OCI-LY1 (cell line): Measurements from ENCODE around the gene KIF22.
"Not testable (repeated sequence)": the region's sequence is repeated elsewhere in the genome, so short reads cannot be mapped to it uniquely, and the experiment has no call there.

Source experiments
- H2AFZ ChIP-seq: fragments of 200-600 bp; sonication (generic), shearing (Covaris generic); 2 replicates; pipeline ENCODE4 v1.6.0; 2014; ENCODE audit warnings: antibody characterized with exemption, mild to moderate bottlenecking, low read length
- H3F3A ChIP-seq: fragments of 200-600 bp; sonication (generic), shearing (Covaris generic); 2 replicates; pipeline ENCODE4 v1.6.0; 2014; ENCODE audit warnings: mild to moderate bottlenecking, antibody characterized with exemption, low read length, moderate library complexity; ENCODE audit not compliant: insufficient read depth
- H3K27ac ChIP-seq: fragments of 200-600 bp; sonication (generic); 2 replicates; pipeline ENCODE4 v1.5.1; 2014; ENCODE audit warnings: low read length, mixed run types, mild to moderate bottlenecking, low read depth; ENCODE audit not compliant: poor library complexity, severe bottlenecking
- H3K27me3 ChIP-seq: fragments of 200-600 bp; sonication (generic); 2 replicates; pipeline ENCODE4 v1.6.0; 2014; ENCODE audit warnings: antibody characterized with exemption, mild to moderate bottlenecking, low read length, moderate library complexity; ENCODE audit not compliant: insufficient read depth
- H3K36me3 ChIP-seq: fragments of 200-600 bp; sonication (generic); 2 replicates; pipeline ENCODE4 v1.6.1; 2014; ENCODE audit warnings: mild to moderate bottlenecking, antibody characterized with exemption, low read length, moderate library complexity, mixed read lengths; ENCODE audit not compliant: insufficient read depth
- H3K4me1 ChIP-seq: fragments of 200-600 bp; sonication (generic); 2 replicates; pipeline ENCODE4 v1.5.1; 2014; ENCODE audit warnings: mild to moderate bottlenecking, low read length, moderate library complexity; ENCODE audit not compliant: insufficient read depth, severe bottlenecking
- H3K4me2 ChIP-seq: fragments of 200-600 bp; sonication (generic), shearing (Covaris generic); 2 replicates; pipeline ENCODE4 v1.6.1; 2014; ENCODE audit warnings: low read length
- H3K4me3 ChIP-seq: fragments of 200-600 bp; sonication (generic); 2 replicates; pipeline ENCODE4 v1.5.1; 2014; ENCODE audit warnings: low read length, low read depth, mild to moderate bottlenecking, mixed read lengths; ENCODE audit not compliant: poor library complexity, severe bottlenecking
- H3K79me2 ChIP-seq: fragments of 200-600 bp; shearing (Covaris generic); 2 replicates; pipeline ENCODE4 v1.6.1; 2016; ENCODE audit warnings: mixed run types, low read length, mixed read lengths; ENCODE audit not compliant: insufficient read depth
- H3K9ac ChIP-seq: fragments of 200-600 bp; sonication (generic), shearing (Covaris generic); 2 replicates; pipeline ENCODE4 v1.6.1; 2014; ENCODE audit warnings: mild to moderate bottlenecking, low read length, mixed read lengths
- H3K9me2 ChIP-seq: fragments of 200-600 bp; sonication (generic), shearing (Covaris generic); 2 replicates; pipeline ENCODE4 v1.6.1; 2014; ENCODE audit warnings: low read depth, mild to moderate bottlenecking, low read length, mixed read lengths
- H3K9me3 ChIP-seq: fragments of 200-600 bp; shearing (Covaris generic); 2 replicates; pipeline ENCODE4 v1.6.1; 2014; ENCODE audit warnings: low read length, mixed read lengths
- H4K20me1 ChIP-seq: fragments of 200-600 bp; sonication (generic), shearing (Covaris generic); 2 replicates; pipeline ENCODE4 v1.6.0; 2016; ENCODE audit warnings: mild to moderate bottlenecking, low read length; ENCODE audit not compliant: insufficient read depth
- EZH2 ChIP-seq: fragments of 200-600 bp; sonication (generic), shearing (Covaris generic); IDR thresholded peaks from 2 replicates; pipeline ENCODE4 v1.8.0; 2017; ENCODE audit warnings: borderline replicate concordance, mixed run types, mild to moderate bottlenecking, antibody characterized with exemption, low read length, moderate library complexity, mixed read lengths
- TF ChIP-seq, protein P1 (sequence below): fragments of 200-600 bp; sonication (generic), shearing (Covaris generic); IDR thresholded peaks from 2 replicates; pipeline ENCODE4 v1.5.1; 2017; ENCODE audit warnings: mild to moderate bottlenecking, antibody characterized with exemption, low read length, moderate library complexity, mixed read lengths

The KIF22 gene

DNA sequence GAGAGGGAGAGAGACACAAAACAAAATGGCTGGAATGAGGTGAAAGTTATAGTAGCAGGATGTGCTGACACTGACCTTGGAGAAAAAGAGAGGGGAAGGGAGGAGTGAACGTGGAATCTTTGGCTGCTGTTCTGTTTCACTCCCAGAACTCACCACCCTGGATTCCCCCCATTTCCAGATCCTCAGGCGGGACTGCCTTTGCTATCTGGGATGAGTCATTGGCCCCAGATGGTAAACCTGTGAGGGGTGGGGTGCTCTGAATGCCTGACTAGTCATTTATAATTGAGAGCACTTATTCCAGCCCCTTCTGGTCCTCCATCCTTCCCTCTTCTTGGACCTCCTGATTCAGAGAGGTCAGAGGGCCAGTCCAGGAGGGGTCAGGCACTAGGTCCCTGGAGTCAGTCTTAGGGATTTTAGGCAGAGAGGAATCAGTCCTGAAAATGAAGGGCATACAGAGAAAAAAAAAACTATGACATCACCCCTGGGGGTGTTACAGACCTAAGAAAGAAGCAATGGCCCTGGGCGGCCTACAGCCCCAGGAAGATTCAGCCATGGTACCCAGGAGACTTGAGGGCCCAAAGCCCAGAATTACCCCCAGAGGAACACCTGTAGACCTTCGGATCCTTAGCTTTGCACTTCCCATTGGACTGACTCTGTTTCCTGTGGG is 14.7 kb upstream of the KIF22 start:
- no peak overlapping the region for H3K4me2 ChIP-seq
- TF ChIP-seq, protein P1, sequence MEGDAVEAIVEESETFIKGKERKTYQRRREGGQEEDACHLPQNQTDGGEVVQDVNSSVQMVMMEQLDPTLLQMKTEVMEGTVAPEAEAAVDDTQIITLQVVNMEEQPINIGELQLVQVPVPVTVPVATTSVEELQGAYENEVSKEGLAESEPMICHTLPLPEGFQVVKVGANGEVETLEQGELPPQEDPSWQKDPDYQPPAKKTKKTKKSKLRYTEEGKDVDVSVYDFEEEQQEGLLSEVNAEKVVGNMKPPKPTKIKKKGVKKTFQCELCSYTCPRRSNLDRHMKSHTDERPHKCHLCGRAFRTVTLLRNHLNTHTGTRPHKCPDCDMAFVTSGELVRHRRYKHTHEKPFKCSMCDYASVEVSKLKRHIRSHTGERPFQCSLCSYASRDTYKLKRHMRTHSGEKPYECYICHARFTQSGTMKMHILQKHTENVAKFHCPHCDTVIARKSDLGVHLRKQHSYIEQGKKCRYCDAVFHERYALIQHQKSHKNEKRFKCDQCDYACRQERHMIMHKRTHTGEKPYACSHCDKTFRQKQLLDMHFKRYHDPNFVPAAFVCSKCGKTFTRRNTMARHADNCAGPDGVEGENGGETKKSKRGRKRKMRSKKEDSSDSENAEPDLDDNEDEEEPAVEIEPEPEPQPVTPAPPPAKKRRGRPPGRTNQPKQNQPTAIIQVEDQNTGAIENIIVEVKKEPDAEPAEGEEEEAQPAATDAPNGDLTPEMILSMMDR: no peak
- no peak for TF ChIP-seq EZH2
- no peaks in the 10 kb centered on the region for H3K9me2 ChIP-seq
- H2AFZ ChIP-seq: no peak overlapping the region
- H3K9me3 ChIP-seq: no peaks in the 10 kb centered on the region
- H4K20me1 ChIP-seq: no peaks in the 10 kb centered on the region
- no peaks in the 10 kb centered on the region for H3K27me3 ChIP-seq
- H3F3A ChIP-seq: no peaks in the 10 kb centered on the region
- no peaks in the 10 kb centered on the region for H3K79me2 ChIP-seq
- H3K4me3 ChIP-seq: no peak overlapping the region
- H3K27ac ChIP-seq: no peak overlapping the region
- no peak overlapping the region for H3K9ac ChIP-seq
- H3K36me3 ChIP-seq: no peaks in the 10 kb centered on the region
- no peaks in the 10 kb centered on the region for H3K4me1 ChIP-seq

DNA sequence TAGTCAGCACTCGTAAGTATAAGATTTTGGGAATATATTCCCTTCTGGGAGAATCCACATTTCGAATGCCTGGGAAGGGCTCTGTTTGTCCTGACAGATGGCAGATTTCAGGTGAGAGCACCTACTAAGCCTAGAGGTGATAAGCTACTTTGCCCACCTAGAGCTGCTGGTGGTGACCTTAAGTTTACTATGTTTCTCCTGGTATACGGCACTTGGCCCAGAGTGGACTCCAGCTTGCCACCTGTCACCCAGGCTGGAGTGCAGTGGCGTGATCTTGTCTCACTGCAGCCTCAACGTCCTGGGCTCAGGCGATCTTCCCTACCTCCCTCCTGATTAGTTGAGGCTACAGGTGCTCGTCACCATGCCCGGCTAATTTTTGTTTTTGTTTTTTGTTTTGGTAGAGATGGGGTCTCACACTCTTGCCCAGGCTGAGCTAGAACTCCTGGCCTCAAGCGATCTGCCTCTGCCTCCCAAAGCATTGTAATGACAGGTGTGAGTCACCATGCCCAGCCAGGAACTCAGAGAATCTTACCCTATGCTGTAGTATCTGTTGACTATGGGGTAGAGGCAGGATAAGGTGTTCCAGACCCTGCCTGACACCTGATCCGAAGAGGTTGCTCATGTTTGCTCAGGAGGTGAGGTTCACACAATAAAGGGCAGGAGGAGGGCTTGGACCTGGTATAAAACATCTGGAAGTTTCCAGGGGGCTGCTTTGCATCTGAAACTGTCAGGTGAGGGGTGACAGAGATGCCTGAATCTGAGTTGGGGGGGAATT is 12.8 kb upstream of the KIF22 start, which contains the start of gene ZG16:
Gene ZG16, plus strand, starts transcription at position 681 of the 775 bp plus-strand sequence. CDS start 1,011 bp downstream, outside the sequence.
- Histone ChIP-seq H2AFZ (no peak within 1 kb of the TSS), H3K9me2 (no peaks in the 10 kb centered on the region), H3F3A (no peaks in the 10 kb centered on the region), H3K9me3 (no peaks in the 10 kb centered on the region), H3K27me3 (0 out of 2 replicates have a peak, but pooled peaks cover 11% of the 10 kb centered on the region), H3K4me1 (no peaks in the 10 kb centered on the region), H3K79me2 (no peaks in the 10 kb centered on the region), H3K9ac (no peak within 1 kb of the TSS), H3K27ac (no peak within 1 kb of the TSS), H4K20me1 (no peaks in the 10 kb centered on the region), H3K4me3 (no peak within 1 kb of the TSS), H3K36me3 (no peaks in the 10 kb centered on the region), H3K4me2 (no peak within 1 kb of the TSS)
- TF ChIP-seq EZH2: no peak
- TF ChIP-seq, protein P1: no peak

DNA sequence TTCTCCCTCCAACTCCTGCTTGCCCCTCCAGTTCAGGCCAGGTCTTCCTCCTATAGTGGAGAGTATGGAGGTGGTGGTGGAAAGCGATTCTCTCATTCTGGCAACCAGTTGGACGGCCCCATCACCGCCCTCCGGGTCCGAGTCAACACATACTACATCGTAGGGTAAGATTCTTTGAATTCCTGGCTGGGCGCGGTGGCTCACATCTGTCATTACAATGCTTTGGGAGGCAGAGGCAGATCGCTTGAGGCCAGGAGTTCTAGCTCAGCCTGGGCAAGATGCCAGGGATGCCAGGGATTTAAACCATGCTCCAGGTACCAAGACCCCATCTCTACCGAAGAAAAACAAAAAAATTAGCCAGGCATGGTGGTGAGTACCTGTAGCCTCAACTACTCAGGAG is 11.1 kb upstream of the KIF22 start:
- Histone ChIP-seq H3K9me3 (no peaks in the 10 kb centered on the region), H3K4me2 (no peak overlapping the region), H3K79me2 (no peaks in the 10 kb centered on the region), H4K20me1 (no peaks in the 10 kb centered on the region), H3K4me3 (no peak overlapping the region), H3F3A (no peaks in the 10 kb centered on the region), H3K27ac (no peak overlapping the region), H3K4me1 (no peaks in the 10 kb centered on the region), H3K36me3 (no peaks in the 10 kb centered on the region), H3K9ac (no peak overlapping the region), H3K9me2 (no peaks in the 10 kb centered on the region), H2AFZ (no peak overlapping the region), H3K27me3 (0 out of 2 replicates have a peak, but pooled peaks cover 11% of the 10 kb centered on the region)
- TF ChIP-seq EZH2: no peak
- TF ChIP-seq, protein P1: no peak

DNA sequence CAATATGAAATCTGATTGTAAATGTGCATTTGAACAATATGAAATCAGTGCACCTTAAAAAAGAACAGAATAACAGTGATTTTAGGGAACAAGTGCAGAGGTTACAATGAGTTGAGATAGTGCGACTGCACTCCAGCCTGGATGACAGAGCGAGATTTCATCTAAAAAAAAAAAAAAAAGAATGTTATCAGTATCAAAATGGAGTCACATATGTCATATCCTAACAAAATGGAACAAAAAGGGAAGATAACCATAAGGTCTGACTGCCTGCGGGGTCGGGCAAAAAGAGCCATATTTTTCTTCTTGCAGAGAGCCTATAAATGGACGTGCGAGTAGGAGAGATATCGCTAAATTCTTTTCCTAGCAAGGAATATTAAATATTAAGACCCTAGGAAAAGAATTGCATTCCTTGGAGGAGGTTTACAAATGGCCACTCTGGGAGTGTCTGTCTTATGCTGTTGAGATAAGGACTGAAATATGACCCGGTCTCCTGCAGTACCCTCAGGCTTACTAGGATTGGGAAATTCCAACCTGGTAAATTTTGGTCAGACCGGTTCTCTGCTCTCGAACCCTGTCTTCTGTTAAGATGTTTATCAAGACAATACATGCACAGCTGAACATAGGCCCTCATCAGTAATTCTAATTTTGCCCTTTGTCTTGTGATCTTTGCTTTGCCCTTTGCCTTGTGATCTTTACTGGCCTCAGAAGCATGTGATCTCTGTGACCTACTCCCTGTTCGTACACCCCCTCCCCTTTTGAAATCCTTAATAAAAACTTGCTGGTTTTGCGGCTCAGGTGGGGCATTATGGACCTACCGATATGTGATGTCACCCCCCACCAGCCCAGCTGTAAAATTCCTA is 7.2 kb upstream of the KIF22 start:
- H3K27ac ChIP-seq, H3K4me3 ChIP-seq, H2AFZ ChIP-seq, H3K4me2 ChIP-seq, H3K9me3 ChIP-seq, H4K20me1 ChIP-seq, H3K79me2 ChIP-seq, H3F3A ChIP-seq, H3K9me2 ChIP-seq, H3K36me3 ChIP-seq, H3K9ac ChIP-seq: not testable (repeated sequence)
- Histone ChIP-seq H3K27me3 (0 out of 2 replicates have a peak, but pooled peaks cover 11% of the 10 kb centered on the region), H3K4me1 (peaks cover 11% of the 10 kb centered on the region)
